ENCODE measurements around the gene ADARB2.

GRCh38 chr10:1295756-1296480, 441.4 kb downstream of the ADARB2 start:
- TF ChIP-seq REST (tag by site-specific recombination; IDR thresholded peaks at IDR 0.05) (no peak), ZNF133 (tag by site-specific recombination; IDR thresholded peaks at IDR 0.05) (no peak), PRDM10 (tag by site-specific recombination; IDR thresholded peaks at IDR 0.05) (no peak), YY1 (tag by site-specific recombination; IDR thresholded peaks at IDR 0.05) (no peak), ZNF121 (tag by site-specific recombination; IDR thresholded peaks at IDR 0.05) (no peak), ZNF24 (tag by site-specific recombination; IDR thresholded peaks at IDR 0.05) (no peak), ZNF239 (tag by site-specific recombination; IDR thresholded peaks at IDR 0.05) (no peak), ZNF416 (tag by site-specific recombination; IDR thresholded peaks at IDR 0.05) (no peak), REPIN1 (tag by site-specific recombination; IDR thresholded peaks at IDR 0.05; ENCODE audit: low read depth) (no peak), CTCF (tag by site-specific recombination; IDR thresholded peaks at IDR 0.05) (no peak), ZNF26 (tag by site-specific recombination; IDR thresholded peaks at IDR 0.05) (no peak), IKZF3 (tag by site-specific recombination; IDR thresholded peaks at IDR 0.05) (no peak)
- TF ChIP-seq, protein P1, sequence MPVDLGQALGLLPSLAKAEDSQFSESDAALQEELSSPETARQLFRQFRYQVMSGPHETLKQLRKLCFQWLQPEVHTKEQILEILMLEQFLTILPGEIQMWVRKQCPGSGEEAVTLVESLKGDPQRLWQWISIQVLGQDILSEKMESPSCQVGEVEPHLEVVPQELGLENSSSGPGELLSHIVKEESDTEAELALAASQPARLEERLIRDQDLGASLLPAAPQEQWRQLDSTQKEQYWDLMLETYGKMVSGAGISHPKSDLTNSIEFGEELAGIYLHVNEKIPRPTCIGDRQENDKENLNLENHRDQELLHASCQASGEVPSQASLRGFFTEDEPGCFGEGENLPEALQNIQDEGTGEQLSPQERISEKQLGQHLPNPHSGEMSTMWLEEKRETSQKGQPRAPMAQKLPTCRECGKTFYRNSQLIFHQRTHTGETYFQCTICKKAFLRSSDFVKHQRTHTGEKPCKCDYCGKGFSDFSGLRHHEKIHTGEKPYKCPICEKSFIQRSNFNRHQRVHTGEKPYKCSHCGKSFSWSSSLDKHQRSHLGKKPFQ (tag by site-specific recombination; IDR thresholded peaks at IDR 0.05) = no peak
- TF ChIP-seq, protein P2, sequence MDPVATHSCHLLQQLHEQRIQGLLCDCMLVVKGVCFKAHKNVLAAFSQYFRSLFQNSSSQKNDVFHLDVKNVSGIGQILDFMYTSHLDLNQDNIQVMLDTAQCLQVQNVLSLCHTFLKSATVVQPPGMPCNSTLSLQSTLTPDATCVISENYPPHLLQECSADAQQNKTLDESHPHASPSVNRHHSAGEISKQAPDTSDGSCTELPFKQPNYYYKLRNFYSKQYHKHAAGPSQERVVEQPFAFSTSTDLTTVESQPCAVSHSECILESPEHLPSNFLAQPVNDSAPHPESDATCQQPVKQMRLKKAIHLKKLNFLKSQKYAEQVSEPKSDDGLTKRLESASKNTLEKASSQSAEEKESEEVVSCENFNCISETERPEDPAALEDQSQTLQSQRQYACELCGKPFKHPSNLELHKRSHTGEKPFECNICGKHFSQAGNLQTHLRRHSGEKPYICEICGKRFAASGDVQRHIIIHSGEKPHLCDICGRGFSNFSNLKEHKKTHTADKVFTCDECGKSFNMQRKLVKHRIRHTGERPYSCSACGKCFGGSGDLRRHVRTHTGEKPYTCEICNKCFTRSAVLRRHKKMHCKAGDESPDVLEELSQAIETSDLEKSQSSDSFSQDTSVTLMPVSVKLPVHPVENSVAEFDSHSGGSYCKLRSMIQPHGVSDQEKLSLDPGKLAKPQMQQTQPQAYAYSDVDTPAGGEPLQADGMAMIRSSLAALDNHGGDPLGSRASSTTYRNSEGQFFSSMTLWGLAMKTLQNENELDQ (tag by site-specific recombination; IDR thresholded peaks at IDR 0.05; ENCODE audit: low read depth) = no peak
